ENCODE results near the gene SLAMF9.
A peak's percentile ranks its signal among the peaks of the same experiment; 100 is the strongest.

Gene SLAMF9

GRCh38 chr1:159949981-159950381 lies 4.1 kb downstream of the SLAMF9 start:
- no peak for DNase-seq (ENCODE audit: low read depth)
- H3K4me3 ChIP-seq (ENCODE audit: low read depth, low read length) = no peak overlapping the region

- DNase-seq (ENCODE audit: low read depth) = no peak
- no peak overlapping the region for H3K4me3 ChIP-seq (ENCODE audit: low read depth, low read length)
Measured at GRCh38 chr1:159949123-159949522, 4.9 kb downstream of the SLAMF9 start.

GRCh38 chr1:159947942-159948341 lies 6.1 kb downstream of the SLAMF9 start:
- no peak for DNase-seq (ENCODE audit: low read depth)
- no peak overlapping the region for H3K4me3 ChIP-seq (ENCODE audit: low read depth, low read length)

GRCh38 chr1:159946242-159947187 lies 7.5 kb downstream of the SLAMF9 start:
- no peak for DNase-seq (ENCODE audit: low read depth)
- H3K4me3 ChIP-seq (ENCODE audit: low read depth, low read length) = no peak overlapping the region

- DNase-seq (ENCODE audit: low read depth) = peak; percentile 13
Measured at GRCh38 chr1:159945483-159946241, 8.4 kb downstream of the SLAMF9 start, which contains the start of gene IGSF9. TSS of gene IGSF9 (minus strand) at chr1:159945613. CDS start at chr1:159943454, 2,159 bp downstream.

GRCh38 chr1:159944623-159945455 lies 9.2 kb downstream of the SLAMF9 start:
- peak overlapping the region; percentile 43 for H3K4me3 ChIP-seq (ENCODE audit: low read depth, low read length)
- DNase-seq (ENCODE audit: low read depth) = no peak

More at GRCh38 chr1:159945483-159946241, 8.4 kb downstream of the SLAMF9 start, which contains the start of gene IGSF9:
- H3K4me3 ChIP-seq (ENCODE audit: low read depth, low read length) = peak within 1 kb of the TSS; percentile 43

- no peak for DNase-seq (ENCODE audit: low read depth)
- no peak overlapping the region for H3K4me3 ChIP-seq (ENCODE audit: low read depth, low read length)
Measured at GRCh38 chr1:159943908-159944622, 10.0 kb downstream of the SLAMF9 start.

GRCh38 chr1:159943278-159943640 lies 10.8 kb downstream of the SLAMF9 start:
- H3K4me3 ChIP-seq (ENCODE audit: low read depth, low read length) = no peak overlapping the region
- DNase-seq (ENCODE audit: low read depth) = no peak

GRCh38 chr1:159942632-159943277 lies 11.3 kb downstream of the SLAMF9 start:
- H3K4me3 ChIP-seq (ENCODE audit: low read depth, low read length) = no peak overlapping the region
- no peak for DNase-seq (ENCODE audit: low read depth)

- no peak overlapping the region for H3K4me3 ChIP-seq (ENCODE audit: low read depth, low read length)
- DNase-seq (ENCODE audit: low read depth) = no peak
Measured at GRCh38 chr1:159941591-159942560, 12.2 kb downstream of the SLAMF9 start.

- H3K4me3 ChIP-seq (ENCODE audit: low read depth, low read length) = no peak overlapping the region
- no peak for DNase-seq (ENCODE audit: low read depth)
Measured at GRCh38 chr1:159941141-159941540, 12.9 kb downstream of the SLAMF9 start.

GRCh38 chr1:159940006-159940620 lies 13.9 kb downstream of the SLAMF9 start:
- no peak for DNase-seq (ENCODE audit: low read depth)
- H3K4me3 ChIP-seq (ENCODE audit: low read depth, low read length) = no peak overlapping the region

GRCh38 chr1:159939678-159940002 lies 14.4 kb downstream of the SLAMF9 start:
- DNase-seq (ENCODE audit: low read depth) = no peak
- no peak overlapping the region for H3K4me3 ChIP-seq (ENCODE audit: low read depth, low read length)

GRCh38 chr1:159938905-159939677 lies 14.9 kb downstream of the SLAMF9 start:
- no peak overlapping the region for H3K4me3 ChIP-seq (ENCODE audit: low read depth, low read length)
- DNase-seq (ENCODE audit: low read depth) = no peak

- H3K4me3 ChIP-seq (ENCODE audit: low read depth, low read length) = no peak overlapping the region
- DNase-seq (ENCODE audit: low read depth) = no peak
Measured at GRCh38 chr1:159938211-159938852, 15.7 kb downstream of the SLAMF9 start.

All from skeletal muscle cell (primary cell).